HUES48 (cell line): Measurements from ENCODE around the gene METTL26.

Experiments used
- H3K27ac ChIP-seq: one replicate; pipeline ENCODE4 v1.7.0; 2013; ENCODE audit warnings: low read depth, low read length, inconsistent platforms
- H3K27me3 ChIP-seq: 2 replicates; pipeline ENCODE4 v1.6.1; 2013; ENCODE audit warnings: mild to moderate bottlenecking, low read length; ENCODE audit not compliant: control insufficient read depth, insufficient read depth
- H3K36me3 ChIP-seq: 2 replicates; pipeline ENCODE4 v1.6.1; 2013; ENCODE audit warnings: low read length; ENCODE audit not compliant: control insufficient read depth, insufficient read depth
- H3K4me1 ChIP-seq: 2 replicates; pipeline ENCODE4 v1.6.1; 2013; ENCODE audit warnings: mild to moderate bottlenecking, low read length; ENCODE audit not compliant: control insufficient read depth, insufficient read depth
- H3K4me3 ChIP-seq: 2 replicates; pipeline ENCODE4 v1.5.1; 2013; ENCODE audit warnings: mild to moderate bottlenecking, low read depth, low read length
- H3K9ac ChIP-seq: 2 replicates; pipeline ENCODE4 v1.6.1; 2013; ENCODE audit warnings: mild to moderate bottlenecking, low read depth, low read length, moderate library complexity
- H3K9me3 ChIP-seq: 2 replicates; pipeline ENCODE4 v1.6.1; 2013; ENCODE audit warnings: low read length; ENCODE audit not compliant: control insufficient read depth, insufficient read depth

METTL26 gene

GRCh38 chr16:667113-667779 is 31.1 kb upstream of the METTL26 start:
- Histone ChIP-seq H3K9ac (0 out of 2 replicates have a peak overlapping the region, but pooled peaks have one; percentile 1), H3K36me3 (peaks cover 42% of the 10 kb centered on the region), H3K27ac (peak overlapping the region; percentile 32), H3K4me3 (no peak overlapping the region; the same call in 1 of the 2 replicates), H3K9me3 (no peaks in the 10 kb centered on the region), H3K27me3 (no peaks in the 10 kb centered on the region), H3K4me1 (0 out of 2 replicates have a peak, but pooled peaks cover 3% of the 10 kb centered on the region)

GRCh38 chr16:666572-666971 is 30.5 kb upstream of the METTL26 start:
- H3K27ac ChIP-seq = no peak overlapping the region
- no peak overlapping the region for H3K4me3 ChIP-seq
- H3K36me3 ChIP-seq = peaks cover 36% of the 10 kb centered on the region
- no peaks in the 10 kb centered on the region for H3K27me3 ChIP-seq
- 0 out of 2 replicates have a peak, but pooled peaks cover 3% of the 10 kb centered on the region for H3K4me1 ChIP-seq
- no peaks in the 10 kb centered on the region for H3K9me3 ChIP-seq
- no peak overlapping the region for H3K9ac ChIP-seq

GRCh38 chr16:662597-662996 is 26.5 kb upstream of the METTL26 start:
- 0 out of 2 replicates have a peak, but pooled peaks cover 2% of the 10 kb centered on the region for H3K4me1 ChIP-seq
- no peak overlapping the region for H3K27ac ChIP-seq
- H3K9ac ChIP-seq = no peak overlapping the region
- H3K4me3 ChIP-seq = no peak overlapping the region
- no peaks in the 10 kb centered on the region for H3K27me3 ChIP-seq
- no peaks in the 10 kb centered on the region for H3K9me3 ChIP-seq
- H3K36me3 ChIP-seq = peaks cover 26% of the 10 kb centered on the region; the same call in 1 of the 2 replicates

GRCh38 chr16:662095-662494 is 26.0 kb upstream of the METTL26 start:
- Histone ChIP-seq H3K36me3 (peaks cover 30% of the 10 kb centered on the region), H3K4me3 (no peak overlapping the region), H3K9me3 (no peaks in the 10 kb centered on the region), H3K27me3 (no peaks in the 10 kb centered on the region), H3K27ac (no peak overlapping the region), H3K9ac (no peak overlapping the region), H3K4me1 (no peaks in the 10 kb centered on the region)

GRCh38 chr16:661184-661821 is 25.2 kb upstream of the METTL26 start:
- H3K36me3 ChIP-seq = peaks cover 28% of the 10 kb centered on the region

GRCh38 chr16:660459-661183 is 24.5 kb upstream of the METTL26 start:
- peaks cover 30% of the 10 kb centered on the region for H3K36me3 ChIP-seq
- H3K4me3 ChIP-seq = no peak overlapping the region
- no peaks in the 10 kb centered on the region for H3K4me1 ChIP-seq
- H3K27me3 ChIP-seq = no peaks in the 10 kb centered on the region
- H3K27ac ChIP-seq = no peak overlapping the region
- no peak overlapping the region for H3K9ac ChIP-seq
- H3K9me3 ChIP-seq = no peaks in the 10 kb centered on the region

More at GRCh38 chr16:661184-661821, 25.2 kb upstream of the METTL26 start:
- Histone ChIP-seq H3K9ac (no peak overlapping the region), H3K4me1 (no peaks in the 10 kb centered on the region), H3K27ac (no peak overlapping the region), H3K4me3 (no peak overlapping the region), H3K27me3 (no peaks in the 10 kb centered on the region), H3K9me3 (no peaks in the 10 kb centered on the region)

- Histone ChIP-seq H3K27ac (no peak overlapping the region), H3K4me1 (no peaks in the 10 kb centered on the region), H3K4me3 (no peak overlapping the region), H3K9ac (no peak overlapping the region), H3K9me3 (no peaks in the 10 kb centered on the region), H3K36me3 (peaks cover 35% of the 10 kb centered on the region), H3K27me3 (no peaks in the 10 kb centered on the region)
Observed at GRCh38 chr16:660132-660458, 24.0 kb upstream of the METTL26 start.

- no peaks in the 10 kb centered on the region for H3K27me3 ChIP-seq
- no peaks in the 10 kb centered on the region for H3K9me3 ChIP-seq
- H3K4me3 ChIP-seq = no peak overlapping the region
- H3K27ac ChIP-seq = no peak overlapping the region
- no peak overlapping the region for H3K9ac ChIP-seq
- H3K4me1 ChIP-seq = no peaks in the 10 kb centered on the region
- H3K36me3 ChIP-seq = peaks cover 35% of the 10 kb centered on the region
Observed at GRCh38 chr16:659618-660017, 23.5 kb upstream of the METTL26 start.

- Histone ChIP-seq H3K27me3 (no peaks in the 10 kb centered on the region), H3K9me3 (no peaks in the 10 kb centered on the region), H3K27ac (no peak overlapping the region), H3K36me3 (peaks cover 37% of the 10 kb centered on the region), H3K9ac (no peak overlapping the region), H3K4me1 (no peaks in the 10 kb centered on the region), H3K4me3 (no peak overlapping the region)
Observed at GRCh38 chr16:658679-659571, 22.8 kb upstream of the METTL26 start.

- Histone ChIP-seq H3K4me3 (no peak overlapping the region), H3K27ac (no peak overlapping the region), H3K4me1 (no peaks in the 10 kb centered on the region), H3K9ac (no peak overlapping the region), H3K36me3 (peaks cover 42% of the 10 kb centered on the region), H3K9me3 (no peaks in the 10 kb centered on the region), H3K27me3 (no peaks in the 10 kb centered on the region)
Observed at GRCh38 chr16:657487-657886, 21.4 kb upstream of the METTL26 start.
